Measurements from ENCODE around the gene ZNF280D.

DNA sequence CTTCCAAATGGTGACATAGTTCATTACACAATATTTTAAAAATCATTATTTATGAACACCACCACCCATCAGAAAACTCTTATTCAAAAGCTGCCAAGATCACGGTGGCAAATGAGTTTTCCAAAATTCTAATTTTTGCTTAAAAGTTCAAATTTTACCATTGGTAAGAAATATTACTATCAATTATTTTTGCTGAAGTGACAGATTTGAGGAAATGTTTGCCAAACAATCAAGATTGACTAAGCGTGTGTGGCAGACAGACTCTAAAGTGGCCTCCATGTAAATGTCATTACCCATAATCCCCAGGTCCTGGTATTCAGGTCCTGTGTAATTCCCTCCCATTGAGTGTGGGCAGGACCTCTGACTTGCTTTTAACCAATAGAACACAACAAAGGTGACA is 35.0 kb downstream of the ZNF280D start:
- TF ChIP-seq CTCF (IDR thresholded peaks at IDR 0.05) (no peak), POLR2A (IDR thresholded peaks at IDR 0.05) (no peak)
